Fibroblast of the conjunctiva (primary cell): ENCODE data around the gene TSHZ1.
A peak's percentile ranks its signal among the peaks of the same experiment; 100 is the strongest.

Source experiments
- DNase-seq: peaks from one replicate; pipeline ENCODE4 v3.0.0-alpha.2; 2010; ENCODE audit warnings: low read depth

TSHZ1 gene

GRCh38 chr18:75276818-75277609, 66.4 kb downstream of the TSHZ1 start:
- DNase-seq = no peak

GRCh38 chr18:75277610-75277928, 67.0 kb downstream of the TSHZ1 start:
- DNase-seq = no peak

- DNase-seq = no peak
Measured at GRCh38 chr18:75279381-75279780, 68.8 kb downstream of the TSHZ1 start.

GRCh38 chr18:75280427-75281280, 70.1 kb downstream of the TSHZ1 start:
- DNase-seq = no peak

GRCh38 chr18:75282746-75283145, 72.1 kb downstream of the TSHZ1 start:
- DNase-seq = no peak

GRCh38 chr18:75283731-75284130, 73.1 kb downstream of the TSHZ1 start:
- DNase-seq = no peak

GRCh38 chr18:75284566-75284965, 74.0 kb downstream of the TSHZ1 start:
- DNase-seq = no peak

GRCh38 chr18:75285876-75286275, 75.3 kb downstream of the TSHZ1 start:
- no peak for DNase-seq

GRCh38 chr18:75287006-75287405, 76.4 kb downstream of the TSHZ1 start:
- no peak for DNase-seq

GRCh38 chr18:75287700-75288099, 77.1 kb downstream of the TSHZ1 start:
- DNase-seq = no peak

- DNase-seq = no peak
Measured at GRCh38 chr18:75289761-75290160, 79.2 kb downstream of the TSHZ1 start.

- DNase-seq = no peak
Measured at GRCh38 chr18:75290737-75291358, 80.3 kb downstream of the TSHZ1 start.

- DNase-seq = no peak
Measured at GRCh38 chr18:75291460-75291859, 80.9 kb downstream of the TSHZ1 start.

GRCh38 chr18:75293591-75293990, 83.0 kb downstream of the TSHZ1 start:
- DNase-seq = no peak

GRCh38 chr18:75297731-75298130, 87.1 kb downstream of the TSHZ1 start:
- peak; percentile 6 for DNase-seq

- no peak for DNase-seq
Measured at GRCh38 chr18:75304678-75305557, 94.3 kb downstream of the TSHZ1 start.

- no peak for DNase-seq
Measured at GRCh38 chr18:75305984-75306383, 95.4 kb downstream of the TSHZ1 start.

GRCh38 chr18:75307530-75307929, 96.9 kb downstream of the TSHZ1 start:
- no peak for DNase-seq

GRCh38 chr18:75309564-75309963, 99.0 kb downstream of the TSHZ1 start:
- DNase-seq = no peak

GRCh38 chr18:75314117-75314516, 103.5 kb downstream of the TSHZ1 start:
- no peak for DNase-seq

GRCh38 chr18:75314606-75315005, 104.0 kb downstream of the TSHZ1 start:
- DNase-seq = no peak

- DNase-seq = no peak
Measured at GRCh38 chr18:75316223-75316622, 105.6 kb downstream of the TSHZ1 start.
